Hepatocyte (in vitro differentiated cells): ENCODE results near the gene SPAG16.

Experiments
- CTCF ChIP-seq: fragments of 200-600 bp; sonication (generic); IDR thresholded peaks from 2 replicates; pipeline ENCODE4 v1.5.1; 2016; ENCODE audit warnings: antibody characterized with exemption, mild to moderate bottlenecking; ENCODE audit not compliant: poor library complexity
- EZH2 ChIP-seq: fragments of 200-600 bp; sonication (generic); IDR thresholded peaks from 2 replicates; pipeline ENCODE4 v1.6.1; 2016; ENCODE audit warnings: antibody characterized with exemption, mild to moderate bottlenecking, borderline replicate concordance

GRCh38 chr2:213261715-213262114 lies 22.5 kb upstream of the SPAG16 start:
- no peak for TF ChIP-seq CTCF
- no peak for TF ChIP-seq EZH2
